Neural cell (in vitro differentiated cells): Measurements from ENCODE around the gene PHACTR3.

Source experiments
- EP300 ChIP-seq: fragments of 450-650 bp; conservative IDR thresholded peaks from 2 replicates; pipeline ENCODE4 v1.6.1; 2014; ENCODE audit warnings: antibody characterized with exemption, mild to moderate bottlenecking, moderate library complexity; ENCODE audit not compliant: poor library complexity, severe bottlenecking
- EZH2 ChIP-seq: fragments of 200-600, 300-800 bp; shearing (Covaris generic), sonication (generic); IDR thresholded peaks from 2 replicates; pipeline ENCODE4 v1.6.1; 2014; ENCODE audit warnings: antibody characterized with exemption, low read length, borderline replicate concordance, mild to moderate bottlenecking; ENCODE audit not compliant: insufficient read depth, poor library complexity, severe bottlenecking
- TF ChIP-seq, protein P1 (sequence below): IDR thresholded peaks from 2 replicates; pipeline ENCODE4 v1.6.1; 2012; ENCODE audit warnings: borderline replicate concordance

DNA sequence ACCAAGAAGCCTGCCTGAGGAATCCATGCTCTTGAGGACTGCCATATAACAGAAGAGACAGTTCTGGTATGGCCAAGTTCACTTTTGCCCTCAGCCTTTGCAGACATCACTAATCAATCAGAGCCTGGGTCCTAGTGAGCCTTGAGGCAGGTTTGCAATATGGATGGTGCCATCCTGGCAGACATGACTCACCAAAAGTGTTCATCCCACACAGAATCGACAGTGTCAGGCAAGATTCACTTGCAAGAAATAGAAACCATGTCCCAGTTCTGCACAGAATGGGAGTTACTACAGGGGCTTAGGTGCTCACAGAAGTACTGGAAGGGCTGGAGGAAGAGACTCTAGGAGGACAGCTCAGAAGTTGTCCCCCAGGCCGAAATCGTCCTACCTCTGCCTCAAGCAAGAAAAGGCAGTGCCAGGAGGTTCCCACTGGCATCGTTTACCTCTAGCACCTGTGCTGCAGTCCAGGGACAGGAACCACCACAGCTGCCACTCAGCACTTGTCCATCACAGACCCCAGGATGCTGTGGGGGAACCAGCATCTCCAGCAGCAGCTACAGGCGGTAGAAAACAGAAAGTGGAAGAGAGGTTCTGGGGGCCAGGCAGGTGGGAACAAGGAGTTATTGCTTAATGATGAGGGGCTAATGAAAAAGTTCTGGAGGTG, 42.6 kb upstream of the PHACTR3 start:
- TF ChIP-seq, protein P1, sequence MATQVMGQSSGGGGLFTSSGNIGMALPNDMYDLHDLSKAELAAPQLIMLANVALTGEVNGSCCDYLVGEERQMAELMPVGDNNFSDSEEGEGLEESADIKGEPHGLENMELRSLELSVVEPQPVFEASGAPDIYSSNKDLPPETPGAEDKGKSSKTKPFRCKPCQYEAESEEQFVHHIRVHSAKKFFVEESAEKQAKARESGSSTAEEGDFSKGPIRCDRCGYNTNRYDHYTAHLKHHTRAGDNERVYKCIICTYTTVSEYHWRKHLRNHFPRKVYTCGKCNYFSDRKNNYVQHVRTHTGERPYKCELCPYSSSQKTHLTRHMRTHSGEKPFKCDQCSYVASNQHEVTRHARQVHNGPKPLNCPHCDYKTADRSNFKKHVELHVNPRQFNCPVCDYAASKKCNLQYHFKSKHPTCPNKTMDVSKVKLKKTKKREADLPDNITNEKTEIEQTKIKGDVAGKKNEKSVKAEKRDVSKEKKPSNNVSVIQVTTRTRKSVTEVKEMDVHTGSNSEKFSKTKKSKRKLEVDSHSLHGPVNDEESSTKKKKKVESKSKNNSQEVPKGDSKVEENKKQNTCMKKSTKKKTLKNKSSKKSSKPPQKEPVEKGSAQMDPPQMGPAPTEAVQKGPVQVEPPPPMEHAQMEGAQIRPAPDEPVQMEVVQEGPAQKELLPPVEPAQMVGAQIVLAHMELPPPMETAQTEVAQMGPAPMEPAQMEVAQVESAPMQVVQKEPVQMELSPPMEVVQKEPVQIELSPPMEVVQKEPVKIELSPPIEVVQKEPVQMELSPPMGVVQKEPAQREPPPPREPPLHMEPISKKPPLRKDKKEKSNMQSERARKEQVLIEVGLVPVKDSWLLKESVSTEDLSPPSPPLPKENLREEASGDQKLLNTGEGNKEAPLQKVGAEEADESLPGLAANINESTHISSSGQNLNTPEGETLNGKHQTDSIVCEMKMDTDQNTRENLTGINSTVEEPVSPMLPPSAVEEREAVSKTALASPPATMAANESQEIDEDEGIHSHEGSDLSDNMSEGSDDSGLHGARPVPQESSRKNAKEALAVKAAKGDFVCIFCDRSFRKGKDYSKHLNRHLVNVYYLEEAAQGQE: no peak
- TF ChIP-seq EZH2 (no peak), EP300 (no peak)
